K562 (cell line): ENCODE data around the gene TBX3. TPM values are rescaled to one million over a fixed set of nuclear protein-coding genes. Genes with fewer than 3 reads are reported as not detected.

Experiments used
- ATAC-seq: fragments of 200-7000 bp; cut with Tn5 transposase; 3 replicates; pipeline ENCODE4 v1.9.1; 2020; ENCODE audit warnings: moderate library complexity
- BruUV-seq: library from RNA; stranded (reverse); fragments of 400-500 nt; replicated peaks from 2 replicates; lab custom pipeline; 2021; lab: Mats Ljungman, UMichigan
- CTCF ChIA-PET: fragments of 300-600 bp; formaldehyde crosslinking; extraction: SDS; loops from one replicate; lab custom pipeline; 2021; ENCODE audit warnings: low intra/inter-chr PET ratio; lab: Yijun Ruan, JAX
- POLR2A ChIA-PET: fragments of 300-600, 350-650 bp; sonication (Branson Sonifier 250); formaldehyde crosslinking; extraction: SDS; loops from one replicate; lab custom pipeline; 2021; ENCODE audit warnings: antibody characterized with exemption, inconsistent platforms; lab: Yijun Ruan, JAX
- DNase-seq, 4 experiments: peaks; one replicate each; pipeline versions ENCODE4 v3.0.0 to v3.0.0-alpha.2; 2011 to 2018; ENCODE audit warnings: low spot score in 3 of 4, mixed read lengths in 3 of 4; ENCODE audit errors: extremely low read depth in 1 of 4
- FAIRE-seq: peaks from 2 replicates; lab custom pipeline; 2011; peaks lifted over from hg19 to GRCh38; lab: Jason Lieb, UNC
- H2AFZ ChIP-seq: 2 replicates; pipeline ENCODE4 v1.6.0; 2011; ENCODE audit warnings: low read depth, low read length, control low read depth, inconsistent platforms
- H3K27ac ChIP-seq: fragments of 200-600 bp; 3 replicates; pipeline ENCODE4 v1.8.0; 2011; ENCODE audit warnings: low read depth, mild to moderate bottlenecking, control low read depth, inconsistent platforms, low read length, moderate library complexity, mixed read lengths; ENCODE audit errors: extremely low read depth
- H3K27me3 ChIP-seq, 2 experiments: fragments of 300-600 bp in 1 of 2; 2 replicates in 1 of 2; 3 replicates in 1 of 2; pipeline versions ENCODE4 v1.6.0 to v1.8.0; 2011; ENCODE audit warnings: inconsistent platforms in 2 of 2, low read length in 2 of 2, mild to moderate bottlenecking in 1 of 2, mixed read lengths in 1 of 2, moderate library complexity in 1 of 2; ENCODE audit not compliant: control insufficient read depth in 2 of 2, insufficient read depth in 2 of 2
- H3K36me3 ChIP-seq: fragments of 300-600 bp; 3 replicates; pipeline ENCODE4 v1.8.0; 2011; ENCODE audit warnings: mild to moderate bottlenecking, low read length, inconsistent platforms; ENCODE audit not compliant: control insufficient read depth, insufficient read depth
- H3K4me1 ChIP-seq, 2 experiments: fragments of 200-600 bp in 1 of 2; replicated peaks in 1 of 2; 2 replicates in 1 of 2; 3 replicates in 1 of 2; pipeline versions ENCODE4 v1.5.1 to v1.8.0; 2011; ENCODE audit warnings: inconsistent platforms in 2 of 2, low read length in 2 of 2, mild to moderate bottlenecking in 1 of 2, mixed read lengths in 1 of 2, moderate library complexity in 1 of 2; ENCODE audit not compliant: control insufficient read depth in 2 of 2, insufficient read depth in 2 of 2
- H3K4me2 ChIP-seq: 2 replicates; pipeline ENCODE4 v1.6.1; 2011; ENCODE audit warnings: low read length, control low read depth, inconsistent platforms, mixed read lengths; ENCODE audit not compliant: insufficient read depth
- H3K4me3 ChIP-seq: fragments of 200-600 bp; sonication (generic), shearing (Covaris generic); 2 replicates; pipeline ENCODE4 v1.5.1; 2016; ENCODE audit warnings: control low read depth, inconsistent platforms
- H3K79me2 ChIP-seq: fragments of 200-600 bp; 3 replicates; pipeline ENCODE4 v1.8.0; 2011; ENCODE audit warnings: low read length, inconsistent platforms; ENCODE audit not compliant: control insufficient read depth, insufficient read depth
- H3K9ac ChIP-seq, 2 experiments: 2 replicates each; pipeline versions ENCODE4 v1.6.0 to v1.6.1; 2011; ENCODE audit warnings: low read depth in 2 of 2, low read length in 2 of 2, control low read depth in 1 of 2, inconsistent platforms in 1 of 2, mild to moderate bottlenecking in 1 of 2, mixed read lengths in 1 of 2; ENCODE audit not compliant: insufficient read depth in 1 of 2
- H3K9me1 ChIP-seq: one replicate; pipeline ENCODE4 v1.6.0; 2011; ENCODE audit warnings: inconsistent platforms, mild to moderate bottlenecking, low read length, moderate library complexity; ENCODE audit not compliant: control insufficient read depth, insufficient read depth
- H3K9me3 ChIP-seq: replicated peaks from 2 replicates; pipeline ENCODE4 v1.5.1; 2011; ENCODE audit warnings: low read depth, low read length, inconsistent platforms; ENCODE audit not compliant: control insufficient read depth, insufficient read depth
- H4K20me1 ChIP-seq: replicated peaks from 2 replicates; pipeline ENCODE4 v1.6.1; 2011; ENCODE audit warnings: low read length, inconsistent platforms, mixed read lengths; ENCODE audit not compliant: control insufficient read depth, insufficient read depth
- ADNP ChIP-seq: fragments of 200-800 bp; sonication (Bioruptor generic); IDR thresholded peaks from 2 replicates; pipeline ENCODE4 v1.6.1; 2016; ENCODE audit warnings: missing genetic modification characterization, missing compliant biosample characterization
- CBX1 ChIP-seq: sonication (generic); IDR thresholded peaks from 2 replicates; pipeline ENCODE4 v1.6.1; 2016; ENCODE audit warnings: antibody characterized with exemption, low read depth, mild to moderate bottlenecking
- IRF2 ChIP-seq: sonication (generic); formaldehyde crosslinking; IDR thresholded peaks from 2 replicates; pipeline ENCODE4 v1.8.1; 2022; ENCODE audit warnings: mild to moderate bottlenecking, missing genetic modification reagents
- NFE2L1 ChIP-seq: fragments of 450-650 bp; IDR thresholded peaks from 2 replicates; pipeline ENCODE4 v1.6.1; 2016; ENCODE audit warnings: missing genetic modification characterization, low read depth, mild to moderate bottlenecking, missing compliant biosample characterization, moderate library complexity, borderline replicate concordance
- PCBP2 ChIP-seq: fragments of 200-400 bp; formaldehyde crosslinking; IDR thresholded peaks from 2 replicates; pipeline ENCODE4 v1.6.1; 2018; ENCODE audit warnings: low read length, low read depth, mild to moderate bottlenecking, moderate library complexity; ENCODE audit not compliant: poor library complexity, severe bottlenecking
- POLR2G ChIP-seq: fragments of 200-400 bp; formaldehyde crosslinking; IDR thresholded peaks from 2 replicates; pipeline ENCODE4 v1.6.1; 2017; ENCODE audit warnings: low read depth, mild to moderate bottlenecking, antibody characterized with exemption, low read length, moderate library complexity
- SIRT6 ChIP-seq: IDR thresholded peaks from one replicate; pipeline ENCODE4 v1.6.1; 2012; ENCODE audit warnings: low read depth, mild to moderate bottlenecking, control low read depth, inconsistent platforms, low read length, moderate library complexity
- XRCC5 ChIP-seq: fragments of 200-400 bp; formaldehyde crosslinking; IDR thresholded peaks from 2 replicates; pipeline ENCODE4 v1.6.1; 2017; ENCODE audit warnings: low read depth, mild to moderate bottlenecking, low read length
- ZBTB8A ChIP-seq: fragments of 450-650 bp; IDR thresholded peaks from 2 replicates; pipeline ENCODE4 v1.6.1; 2018; ENCODE audit warnings: mild to moderate bottlenecking, moderate library complexity; ENCODE audit not compliant: partially characterized antibody
- ZC3H11A ChIP-seq: IDR thresholded peaks from 2 replicates; pipeline ENCODE4 v1.6.1; 2012; ENCODE audit warnings: low read depth, low read length, improper control_type of control experiment
- ZNF41 ChIP-seq: fragments of 250-450 bp; sonication (Bioruptor Pico); conservative IDR thresholded peaks from 2 replicates; pipeline ENCODE4 v1.4.0; 2020; ENCODE audit warnings: mild to moderate bottlenecking
- ZNF561 ChIP-seq: fragments of 450-650 bp; formaldehyde crosslinking; conservative IDR thresholded peaks from 2 replicates; pipeline ENCODE4 v1.4.0; 2020; ENCODE audit warnings: mild to moderate bottlenecking, moderate library complexity
- ZSCAN32 ChIP-seq: fragments of 450-650 bp; formaldehyde crosslinking; IDR thresholded peaks from 2 replicates; pipeline ENCODE4 v1.4.0; 2020; ENCODE audit warnings: mild to moderate bottlenecking, moderate library complexity
- WGBS: fragments of 100-300 bp; shearing (Covaris generic); methylation state at CpG from one replicate; pipeline ENCODE4 v1.1.6; 2016; ENCODE audit warnings: low coverage, mixed read lengths; ENCODE audit not compliant: insufficient coverage; ENCODE audit errors: missing lambda C conversion rate; 5-methylcytosine and 5-hydroxymethylcytosine counted together
- in situ Hi-C: fragments of 300-500 bp; cut with MboI; formaldehyde crosslinking; loops from 4 replicates; pipeline ENCODE4 v1.15.0; 2018; ENCODE audit warnings: inconsistent platforms, mixed read lengths
- intact Hi-C: fragments of 100-400 bp; cut with micrococcal nuclease; formaldehyde crosslinking; loops from 2 replicates; pipeline ENCODE4 v1.14.2; 2022
- polyA plus RNA-seq, 8 experiments: library from polyadenylated mRNA; depleted of rRNA in 4 of 8; stranded (reverse) in 5 of 8; unstranded in 3 of 8; fragments of >200 nt; fragmentation: Nextera tagmentation in 2 of 8; fragmentation: Illumina TruSeq in 1 of 8; extraction: Ambion mirVana in 2 of 8; extraction: Trizol in 1 of 8; gene quantifications; 2 replicates each; pipeline versions ENCODE4 v1.2.1 to v1.2.3, GENCODE V29; 2011 to 2014; ENCODE audit warnings: inconsistent platforms in 1 of 8, missing spikeins in 1 of 8
- total RNA-seq, 7 experiments: library from RNA; depleted of rRNA in 6 of 7; stranded (reverse); fragments of >200 nt in 6 of 7; fragmentation: Illumina TruSeq in 2 of 7; extraction: Trizol in 2 of 7; gene quantifications; 2 replicates each; pipeline versions ENCODE4 v1.2.1 to v1.2.3, GENCODE V29; 2011 to 2021; ENCODE audit warnings: low replicate concordance in 1 of 7
- TF ChIP-seq, protein P1 (sequence below): fragments of 250-450 bp; sonication (Bioruptor Pico); IDR thresholded peaks from 2 replicates; pipeline ENCODE4 v1.8.0; 2022; ENCODE audit warnings: inconsistent platforms

Gene TBX3
- total and polyA plus RNA-seq, 9 of the 15 experiments (the other 6 are each of a cell fraction or from before 2014, with no cell fraction given): 0.03 to 0.60 (median 0.19) TPM

GRCh38 chr12:114693059-114693531 is 9.1 kb upstream of the TBX3 start:
- in situ Hi-C loops: no loop called here
- H3K9ac ChIP-seq: no peak overlapping the region

More at GRCh38 chr12:114693059-114693531, 9.1 kb upstream of the TBX3 start:
- H3K9me1 ChIP-seq: no peaks in the 10 kb centered on the region
- BruUV-seq: no TSS peak
- H3K4me1 ChIP-seq: no peaks in the 10 kb centered on the region; a peak in 1 of 5 replicates
- TF ChIP-seq NFE2L1 (tag) (no peak), CBX1 (no peak), ZC3H11A (no peak), ADNP (tag) (no peak), XRCC5 (no peak), ZNF561 (CRISPR knock-in tag) (no peak), PCBP2 (no peak), IRF2 (CRISPR knock-in tag) (no peak), ZSCAN32 (no peak), ZNF41 (CRISPR knock-in tag) (no peak), POLR2G (no peak), SIRT6 (no peak), ZBTB8A (no peak)
- TF ChIP-seq, protein P1, sequence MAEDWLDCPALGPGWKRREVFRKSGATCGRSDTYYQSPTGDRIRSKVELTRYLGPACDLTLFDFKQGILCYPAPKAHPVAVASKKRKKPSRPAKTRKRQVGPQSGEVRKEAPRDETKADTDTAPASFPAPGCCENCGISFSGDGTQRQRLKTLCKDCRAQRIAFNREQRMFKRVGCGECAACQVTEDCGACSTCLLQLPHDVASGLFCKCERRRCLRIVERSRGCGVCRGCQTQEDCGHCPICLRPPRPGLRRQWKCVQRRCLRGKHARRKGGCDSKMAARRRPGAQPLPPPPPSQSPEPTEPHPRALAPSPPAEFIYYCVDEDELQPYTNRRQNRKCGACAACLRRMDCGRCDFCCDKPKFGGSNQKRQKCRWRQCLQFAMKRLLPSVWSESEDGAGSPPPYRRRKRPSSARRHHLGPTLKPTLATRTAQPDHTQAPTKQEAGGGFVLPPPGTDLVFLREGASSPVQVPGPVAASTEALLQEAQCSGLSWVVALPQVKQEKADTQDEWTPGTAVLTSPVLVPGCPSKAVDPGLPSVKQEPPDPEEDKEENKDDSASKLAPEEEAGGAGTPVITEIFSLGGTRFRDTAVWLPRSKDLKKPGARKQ: no peak
- no peak overlapping the region for H3K27ac ChIP-seq
- intact Hi-C loops: no loop called here
- no peak overlapping the region for H2AFZ ChIP-seq
- no peak overlapping the region for H3K4me3 ChIP-seq
- ChIA-PET POLR2A (no interaction called here), CTCF (no interaction called here)
- DNase-seq (no peak), ATAC-seq (no peak), FAIRE-seq (no peak)
- 0 out of 2 replicates have a peak, but pooled peaks cover 3% of the 10 kb centered on the region for H4K20me1 ChIP-seq
- WGBS: 3% methylated on average over 12 of the region's 13 CpGs
- H3K4me2 ChIP-seq: no peak overlapping the region
- H3K9me3 ChIP-seq: no peaks in the 10 kb centered on the region
- H3K27me3 ChIP-seq: peaks cover 29 to 65% of the 10 kb centered on the region in 2 experiments; a peak in 3 of 5 replicates
- H3K79me2 ChIP-seq: no peaks in the 10 kb centered on the region
- no peaks in the 10 kb centered on the region for H3K36me3 ChIP-seq
